DND-41 (cell line): ENCODE measurements around the gene PNPLA1.

Experiments
- EZH2 ChIP-seq: IDR thresholded peaks from 3 replicates; pipeline ENCODE4 v1.6.1; 2012; ENCODE audit warnings: borderline replicate concordance, low read depth, mild to moderate bottlenecking, moderate library complexity, low read length, inconsistent platforms; ENCODE audit not compliant: severe bottlenecking
- TF ChIP-seq, protein P1 (sequence below): IDR thresholded peaks from 2 replicates; pipeline ENCODE4 v1.5.1; 2012; ENCODE audit warnings: borderline replicate concordance, low read length, moderate library complexity, mild to moderate bottlenecking; ENCODE audit not compliant: poor library complexity, severe bottlenecking; ENCODE audit errors: extremely low read depth

DNA sequence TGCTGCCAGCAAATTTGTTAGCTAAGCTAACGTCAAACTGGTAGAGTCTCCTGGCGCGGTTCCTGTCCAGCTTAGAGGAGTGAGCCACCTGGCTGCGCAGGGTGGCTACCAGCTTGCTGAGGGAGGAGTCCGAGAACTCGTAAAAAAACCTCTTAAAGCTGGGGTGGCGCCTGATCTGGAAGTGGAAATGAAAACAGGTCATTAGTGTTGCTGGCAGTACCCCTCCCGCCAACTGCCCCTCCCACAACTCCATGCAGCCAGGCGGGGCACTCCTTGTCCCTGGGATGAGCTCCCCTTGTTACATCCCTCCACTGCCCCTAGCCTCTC is 49.5 kb downstream of the PNPLA1 start:
- TF ChIP-seq, protein P1, sequence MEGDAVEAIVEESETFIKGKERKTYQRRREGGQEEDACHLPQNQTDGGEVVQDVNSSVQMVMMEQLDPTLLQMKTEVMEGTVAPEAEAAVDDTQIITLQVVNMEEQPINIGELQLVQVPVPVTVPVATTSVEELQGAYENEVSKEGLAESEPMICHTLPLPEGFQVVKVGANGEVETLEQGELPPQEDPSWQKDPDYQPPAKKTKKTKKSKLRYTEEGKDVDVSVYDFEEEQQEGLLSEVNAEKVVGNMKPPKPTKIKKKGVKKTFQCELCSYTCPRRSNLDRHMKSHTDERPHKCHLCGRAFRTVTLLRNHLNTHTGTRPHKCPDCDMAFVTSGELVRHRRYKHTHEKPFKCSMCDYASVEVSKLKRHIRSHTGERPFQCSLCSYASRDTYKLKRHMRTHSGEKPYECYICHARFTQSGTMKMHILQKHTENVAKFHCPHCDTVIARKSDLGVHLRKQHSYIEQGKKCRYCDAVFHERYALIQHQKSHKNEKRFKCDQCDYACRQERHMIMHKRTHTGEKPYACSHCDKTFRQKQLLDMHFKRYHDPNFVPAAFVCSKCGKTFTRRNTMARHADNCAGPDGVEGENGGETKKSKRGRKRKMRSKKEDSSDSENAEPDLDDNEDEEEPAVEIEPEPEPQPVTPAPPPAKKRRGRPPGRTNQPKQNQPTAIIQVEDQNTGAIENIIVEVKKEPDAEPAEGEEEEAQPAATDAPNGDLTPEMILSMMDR: no peak
- no peak for TF ChIP-seq EZH2
